Heart left ventricle (tissue), 13 donors: ENCODE data around the gene SLC30A9.

Source experiments
- POLR2A ChIP-seq, 2 donors: fragments of 450-650 bp; IDR thresholded peaks; one replicate each; pipeline ENCODE4 v1.6.1; 2017; ENCODE audit warnings: antibody characterized with exemption in 2 of 2, mild to moderate bottlenecking in 2 of 2, moderate library complexity in 2 of 2
- TF ChIP-seq, protein P1 (sequence below), 12 donors: fragments of 200-600 bp; sonication (generic) in 4 of 12; IDR thresholded peaks; one replicate each; pipeline versions ENCODE4 v1.5.0 to v1.8.0; 2018 to 2022; ENCODE audit warnings: antibody characterized with exemption in 12 of 12, mild to moderate bottlenecking in 5 of 12
- donor health status: ischemic (EF 13 %, LVEDD 7.1; RV severe dilation, severe dysfunction).
- donor health status: DM: no; HTN: yes; CAD: no.
- donor health status: DM: no; HTN: no; CAD: no.
- donor health status: ischemic (EF 25% LVEDD 6.9; RV normal size, moderate dysfunction).
- donor health status: ischemic (EF 25% LVEDD 5.7; RV mildly dilated, moderate dysfunction).
- donor health status: ischemic (EF 35%, LVEDD 5.7; RV mildly dilated, moderate dysfunction).
- donor health status: nonischemic (EF 11% LVEDD 7.7; RV severe dilation, severe dysfunction).
- donor health status: DM: yes; HTN: yes; CAD: no.
- donor health status: PGD.
- donor health status: ischemic (EF 29% LVEDD 5.4; RV normal size, mild dysfunction).
- donor health status: nonischemic (EF 23%, LVEDD 6.1; RV moderate dilation, normal function).

- no peak for TF ChIP-seq POLR2A (IDR thresholded peaks at IDR 0.05)
- TF ChIP-seq, protein P1, sequence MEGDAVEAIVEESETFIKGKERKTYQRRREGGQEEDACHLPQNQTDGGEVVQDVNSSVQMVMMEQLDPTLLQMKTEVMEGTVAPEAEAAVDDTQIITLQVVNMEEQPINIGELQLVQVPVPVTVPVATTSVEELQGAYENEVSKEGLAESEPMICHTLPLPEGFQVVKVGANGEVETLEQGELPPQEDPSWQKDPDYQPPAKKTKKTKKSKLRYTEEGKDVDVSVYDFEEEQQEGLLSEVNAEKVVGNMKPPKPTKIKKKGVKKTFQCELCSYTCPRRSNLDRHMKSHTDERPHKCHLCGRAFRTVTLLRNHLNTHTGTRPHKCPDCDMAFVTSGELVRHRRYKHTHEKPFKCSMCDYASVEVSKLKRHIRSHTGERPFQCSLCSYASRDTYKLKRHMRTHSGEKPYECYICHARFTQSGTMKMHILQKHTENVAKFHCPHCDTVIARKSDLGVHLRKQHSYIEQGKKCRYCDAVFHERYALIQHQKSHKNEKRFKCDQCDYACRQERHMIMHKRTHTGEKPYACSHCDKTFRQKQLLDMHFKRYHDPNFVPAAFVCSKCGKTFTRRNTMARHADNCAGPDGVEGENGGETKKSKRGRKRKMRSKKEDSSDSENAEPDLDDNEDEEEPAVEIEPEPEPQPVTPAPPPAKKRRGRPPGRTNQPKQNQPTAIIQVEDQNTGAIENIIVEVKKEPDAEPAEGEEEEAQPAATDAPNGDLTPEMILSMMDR (IDR thresholded peaks at IDR 0.05), result no peak
These were observed 7.6 kb upstream of the SLC30A9 start for GRCh38 chr4:41982716-41983115.
